Activated CD4-positive, alpha-beta T cell treated with anti-CD3 and anti-CD28 coated beads, Interleukin-2, amount 50 U/mL, for 4 hours (primary cell): Measurements from ENCODE around the gene PPP6R3.

Experiments
- DNase-seq, 2 experiments: peaks; one replicate each; pipeline ENCODE4 v3.0.0-alpha.2; 2020

The PPP6R3 gene

GRCh38 chr11:68570691-68571090, 110.1 kb downstream of the PPP6R3 start:
- no peak for DNase-seq

GRCh38 chr11:68574308-68574707, 113.8 kb downstream of the PPP6R3 start:
- DNase-seq = no peak

- DNase-seq = no peak
Measured at GRCh38 chr11:68575025-68575665, 114.6 kb downstream of the PPP6R3 start.

GRCh38 chr11:68579455-68579854, 118.9 kb downstream of the PPP6R3 start:
- DNase-seq = no peak

GRCh38 chr11:68581439-68581838, 120.9 kb downstream of the PPP6R3 start:
- no peak for DNase-seq

GRCh38 chr11:68581901-68582300, 121.3 kb downstream of the PPP6R3 start:
- no peak for DNase-seq

GRCh38 chr11:68582416-68583040, 122.0 kb downstream of the PPP6R3 start:
- DNase-seq = no peak

- DNase-seq = no peak
Measured at GRCh38 chr11:68583041-68583446, 122.5 kb downstream of the PPP6R3 start.

GRCh38 chr11:68584097-68584496, 123.5 kb downstream of the PPP6R3 start:
- DNase-seq = peak; percentile 39 to 49

- no peak for DNase-seq
Measured at GRCh38 chr11:68584991-68585524, 124.5 kb downstream of the PPP6R3 start.

- no peak for DNase-seq
Measured at GRCh38 chr11:68589547-68590216, 129.1 kb downstream of the PPP6R3 start.

GRCh38 chr11:68591719-68592118, 131.2 kb downstream of the PPP6R3 start:
- no peak for DNase-seq

GRCh38 chr11:68593441-68593840, 132.9 kb downstream of the PPP6R3 start:
- DNase-seq = no peak

GRCh38 chr11:68594123-68594522, 133.6 kb downstream of the PPP6R3 start:
- no peak for DNase-seq

- no peak for DNase-seq
Measured at GRCh38 chr11:68596231-68596630, 135.7 kb downstream of the PPP6R3 start.

- no peak for DNase-seq
Measured at GRCh38 chr11:68598816-68599653, 138.5 kb downstream of the PPP6R3 start.

- DNase-seq = no peak
Measured at GRCh38 chr11:68601147-68601546, 140.6 kb downstream of the PPP6R3 start.

- no peak for DNase-seq
Measured at GRCh38 chr11:68609761-68610160, 149.2 kb downstream of the PPP6R3 start.

GRCh38 chr11:68610452-68611116, 150.0 kb downstream of the PPP6R3 start:
- no peak for DNase-seq

- DNase-seq = no peak
Measured at GRCh38 chr11:68615657-68616056, 155.1 kb downstream of the PPP6R3 start.

- no peak for DNase-seq
Measured at GRCh38 chr11:68617925-68618809, 157.6 kb downstream of the PPP6R3 start.
